Measurements from ENCODE around the gene PREX1.
A peak's percentile ranks its signal among the peaks of the same experiment; 100 is the strongest.

PREX1 gene

DNA sequence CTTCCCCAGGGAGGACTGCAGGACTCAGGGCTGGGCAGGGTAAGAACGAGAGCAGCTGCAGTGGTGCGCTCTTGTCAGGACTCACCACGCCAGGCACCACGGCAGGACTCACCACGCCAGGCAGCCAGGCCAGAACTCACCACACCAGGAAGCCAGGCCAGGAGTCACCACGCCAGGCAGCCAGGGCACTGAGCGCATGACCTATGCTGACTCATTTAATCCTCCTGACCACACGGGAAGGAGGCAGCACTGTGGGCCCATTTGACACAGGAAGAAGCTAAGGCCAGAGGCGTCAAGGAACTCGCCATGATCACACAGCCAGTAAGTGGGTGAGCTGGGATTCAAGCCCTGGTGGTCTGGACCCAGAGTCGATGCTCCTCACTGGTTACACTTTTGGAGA lies 189.3 kb downstream of the PREX1 start:
- no peak for DNase-seq (ENCODE audit: low read depth in 2 of 2)

DNA sequence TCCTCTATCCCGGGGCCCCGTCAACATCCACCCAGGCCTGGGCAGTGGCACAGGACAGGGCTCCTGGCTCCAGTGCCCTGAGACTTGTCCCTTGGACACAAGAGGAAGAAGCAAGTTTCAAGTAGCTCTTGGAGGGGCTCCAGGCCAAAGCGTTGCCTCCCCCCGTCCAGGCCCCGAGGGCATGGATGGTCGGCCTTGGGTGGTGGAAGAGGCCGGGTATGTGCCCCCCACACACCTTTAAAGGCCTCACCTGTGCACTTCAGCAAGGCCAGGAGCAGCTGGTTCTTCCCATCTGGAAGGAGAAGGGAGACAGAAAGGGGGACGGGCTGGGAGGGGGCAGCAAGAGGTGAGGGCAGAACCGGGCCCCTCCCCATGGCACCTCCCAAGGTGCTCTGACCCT lies 190.3 kb downstream of the PREX1 start:
- DNase-seq (ENCODE audit: low read depth in 2 of 2): no peak

DNA sequence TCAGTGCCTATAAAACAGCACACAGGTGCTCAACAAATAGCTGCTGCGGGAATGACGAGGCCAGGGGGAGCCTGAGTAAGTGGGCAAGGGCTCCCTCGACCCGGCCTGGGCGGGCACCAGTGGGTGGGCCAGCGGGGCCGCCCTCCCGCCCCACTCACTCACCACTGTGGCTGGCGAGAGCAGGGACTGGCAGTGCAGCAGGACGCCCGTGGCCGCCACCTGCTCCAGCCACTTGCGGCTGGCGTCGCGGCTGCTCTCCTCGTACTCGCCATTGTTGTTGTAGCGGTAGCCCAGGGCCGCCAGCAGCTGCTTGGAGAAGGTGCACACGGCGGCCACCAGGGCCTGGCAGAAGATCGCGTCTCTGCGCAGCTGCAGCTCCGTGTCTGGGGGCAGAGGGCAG lies 191.5 kb downstream of the PREX1 start:
- no peak for DNase-seq (ENCODE audit: low read depth in 2 of 2)

DNA sequence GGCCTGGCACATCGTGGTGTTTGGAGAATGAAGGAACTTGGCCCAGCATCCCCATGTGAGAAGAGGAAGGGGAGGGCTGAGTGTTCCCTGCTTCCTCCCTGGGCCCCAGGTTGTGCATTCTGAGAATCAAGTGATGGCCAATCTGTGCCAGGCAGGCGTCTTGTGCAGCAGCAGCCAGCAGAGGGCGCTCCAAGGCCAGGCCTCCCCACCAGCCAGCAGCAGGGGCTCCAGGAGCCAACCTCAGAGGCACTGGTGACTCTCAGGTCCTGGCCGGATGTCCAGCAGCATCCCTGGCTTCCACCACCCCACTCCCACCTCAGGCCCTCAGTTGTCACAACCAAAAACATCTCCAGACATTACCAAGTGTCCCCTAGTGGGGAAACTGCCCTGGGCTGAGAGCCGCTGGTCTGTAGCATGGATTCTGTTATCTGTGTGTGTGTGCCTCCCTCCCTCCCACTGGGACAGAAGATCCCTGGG lies 192.0 kb downstream of the PREX1 start:
- peak; percentile 12 to 29 for DNase-seq (ENCODE audit: low read depth in 2 of 2)

DNA sequence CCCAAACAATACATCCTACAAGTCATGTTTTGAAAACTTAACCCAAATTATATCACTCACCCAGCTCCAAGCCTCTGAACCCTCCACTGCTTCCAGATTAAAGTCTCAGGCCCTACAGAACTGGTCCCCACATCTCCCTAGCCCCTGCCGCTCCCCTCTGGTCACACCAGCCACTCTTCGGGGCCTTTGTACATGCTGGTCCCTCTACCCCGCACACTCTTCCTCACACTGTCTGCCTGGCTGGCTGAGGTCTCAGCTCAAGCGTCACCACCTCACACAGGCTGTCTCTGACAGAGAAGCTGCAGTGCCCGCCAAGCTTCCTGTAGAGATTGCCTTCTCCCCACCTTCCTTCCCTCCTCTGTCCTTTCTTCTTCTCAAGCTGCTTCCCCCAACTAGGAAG lies 192.4 kb downstream of the PREX1 start:
- DNase-seq (ENCODE audit: low read depth in 2 of 2): no peak

DNA sequence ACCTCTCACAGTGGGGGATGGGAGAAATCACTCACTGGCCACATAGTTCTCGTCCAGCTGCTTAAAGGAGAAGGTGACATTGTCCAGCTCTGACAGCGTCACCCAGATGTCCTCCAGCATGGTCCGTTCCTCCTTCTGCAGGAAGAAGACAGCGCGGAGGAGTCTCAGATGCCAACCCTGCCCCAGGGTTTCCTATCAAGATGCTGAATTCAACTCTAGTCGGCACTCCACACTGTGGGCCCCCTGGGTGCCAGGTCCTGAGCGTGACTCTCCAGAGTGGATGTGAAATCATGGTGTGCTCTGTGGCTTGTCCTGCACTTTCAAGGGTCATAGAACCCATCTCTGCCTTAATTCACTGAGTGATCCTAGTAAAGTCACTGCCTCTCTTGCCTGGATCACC lies 193.2 kb downstream of the PREX1 start:
- DNase-seq (ENCODE audit: low read depth in 2 of 2): no peak

DNA sequence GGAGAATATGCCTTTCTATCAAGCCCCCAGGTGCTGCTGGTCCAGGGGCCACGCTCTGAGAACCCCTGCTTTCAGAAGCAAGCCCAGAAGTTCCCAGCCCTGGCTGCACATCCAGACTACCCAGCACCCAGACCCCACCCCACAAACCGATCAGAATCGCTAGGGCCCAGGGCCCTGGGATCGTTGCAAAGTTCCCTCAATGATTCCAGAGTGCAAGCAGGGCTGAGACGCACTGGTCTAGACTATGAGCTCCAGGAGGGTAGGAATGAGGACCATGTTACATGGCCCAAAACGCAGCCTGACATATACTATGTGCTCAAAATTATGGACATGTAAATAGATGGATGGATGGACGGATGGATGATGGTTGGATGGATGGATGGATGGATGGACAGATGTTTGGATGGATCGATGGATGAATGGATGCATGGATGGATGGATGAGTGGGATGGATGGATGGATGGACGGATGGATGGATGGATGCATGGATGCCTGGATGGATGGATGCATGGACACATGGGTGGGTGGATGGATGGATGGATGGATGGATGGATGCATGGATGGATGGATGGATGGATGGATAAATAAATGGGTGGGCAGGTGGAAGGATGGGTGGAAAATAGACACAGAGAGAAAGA lies 194.1 kb downstream of the PREX1 start:
- no peak for DNase-seq (ENCODE audit: low read depth in 2 of 2)

DNA sequence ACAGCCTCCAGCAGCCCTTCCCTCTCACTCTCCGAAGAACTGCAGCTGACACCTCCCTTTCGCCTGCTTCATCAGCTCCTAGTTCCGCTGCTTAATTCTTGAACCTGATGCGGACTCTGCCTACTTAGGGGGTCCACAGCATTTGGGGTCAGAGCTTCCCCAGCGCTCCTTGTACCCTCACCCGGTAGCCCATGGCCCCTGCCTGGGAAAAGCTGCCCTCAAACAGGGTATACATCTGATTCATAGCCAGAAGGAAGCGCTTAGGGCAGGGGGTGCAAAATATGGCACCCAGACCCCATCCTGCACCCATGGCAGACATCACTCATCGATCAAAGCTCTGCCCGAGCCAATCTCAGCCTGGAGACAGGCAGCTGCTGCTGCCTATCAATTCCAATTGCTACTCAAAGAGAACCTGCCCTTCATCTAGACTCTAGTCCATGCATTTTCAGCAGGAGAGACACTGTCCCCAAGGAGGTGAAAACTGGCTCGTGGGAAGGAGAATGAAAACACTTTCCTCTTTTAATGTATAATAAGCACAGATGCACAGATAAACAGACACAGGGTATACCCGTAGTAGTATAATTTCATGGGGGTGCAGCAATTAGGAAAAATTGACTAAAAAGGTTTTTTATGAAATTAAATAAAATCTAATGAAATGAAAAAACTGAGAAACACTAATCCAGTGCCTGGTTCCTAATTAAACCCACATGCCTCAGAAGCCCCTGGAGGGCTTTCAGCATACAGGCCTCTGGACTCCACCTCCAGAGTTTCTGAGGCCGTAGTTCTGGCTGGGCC lies 194.8 kb downstream of the PREX1 start:
- no peak for DNase-seq (ENCODE audit: low read depth in 2 of 2)

DNA sequence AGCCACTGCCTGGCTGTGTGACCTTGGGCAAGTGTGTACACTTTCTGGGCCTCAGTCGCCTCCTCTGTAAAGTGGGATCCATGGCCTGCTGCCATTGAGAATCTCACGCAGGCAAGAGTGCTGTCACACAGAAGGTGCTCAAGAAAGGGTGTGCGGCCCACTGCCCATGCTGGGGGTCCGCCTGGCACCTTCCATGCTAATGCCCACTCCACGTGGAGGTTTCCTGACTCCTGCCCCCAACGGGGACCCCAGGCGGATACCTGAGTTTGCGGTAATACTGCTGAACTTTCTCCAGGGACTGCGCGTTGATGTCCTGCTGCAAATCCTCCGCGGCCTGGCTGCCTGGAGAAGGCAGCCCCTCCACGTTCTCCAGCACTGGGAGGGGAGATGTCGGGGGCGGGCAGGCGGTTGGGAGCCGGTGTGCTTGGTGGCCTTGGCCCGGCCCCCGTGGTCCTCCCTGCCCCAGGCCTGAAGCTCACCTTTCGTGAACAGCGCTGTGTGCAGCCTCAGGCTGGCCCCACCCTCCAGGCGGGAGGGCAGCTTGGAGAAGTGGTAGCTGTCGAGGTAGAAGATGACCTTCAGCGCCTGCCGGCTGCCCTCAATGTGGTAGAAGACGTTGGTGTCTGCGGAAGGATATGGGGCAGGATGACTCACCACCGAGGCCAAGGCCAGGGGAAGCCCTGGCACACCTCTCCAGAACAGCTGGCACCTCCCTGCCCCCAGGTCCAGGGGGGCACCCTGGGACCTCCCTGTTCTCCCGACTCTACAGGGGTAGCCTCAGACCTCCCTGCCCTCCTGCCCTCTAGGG lies 195.6 kb downstream of the PREX1 start:
- DNase-seq (ENCODE audit: low read depth in 2 of 2): no peak

DNA sequence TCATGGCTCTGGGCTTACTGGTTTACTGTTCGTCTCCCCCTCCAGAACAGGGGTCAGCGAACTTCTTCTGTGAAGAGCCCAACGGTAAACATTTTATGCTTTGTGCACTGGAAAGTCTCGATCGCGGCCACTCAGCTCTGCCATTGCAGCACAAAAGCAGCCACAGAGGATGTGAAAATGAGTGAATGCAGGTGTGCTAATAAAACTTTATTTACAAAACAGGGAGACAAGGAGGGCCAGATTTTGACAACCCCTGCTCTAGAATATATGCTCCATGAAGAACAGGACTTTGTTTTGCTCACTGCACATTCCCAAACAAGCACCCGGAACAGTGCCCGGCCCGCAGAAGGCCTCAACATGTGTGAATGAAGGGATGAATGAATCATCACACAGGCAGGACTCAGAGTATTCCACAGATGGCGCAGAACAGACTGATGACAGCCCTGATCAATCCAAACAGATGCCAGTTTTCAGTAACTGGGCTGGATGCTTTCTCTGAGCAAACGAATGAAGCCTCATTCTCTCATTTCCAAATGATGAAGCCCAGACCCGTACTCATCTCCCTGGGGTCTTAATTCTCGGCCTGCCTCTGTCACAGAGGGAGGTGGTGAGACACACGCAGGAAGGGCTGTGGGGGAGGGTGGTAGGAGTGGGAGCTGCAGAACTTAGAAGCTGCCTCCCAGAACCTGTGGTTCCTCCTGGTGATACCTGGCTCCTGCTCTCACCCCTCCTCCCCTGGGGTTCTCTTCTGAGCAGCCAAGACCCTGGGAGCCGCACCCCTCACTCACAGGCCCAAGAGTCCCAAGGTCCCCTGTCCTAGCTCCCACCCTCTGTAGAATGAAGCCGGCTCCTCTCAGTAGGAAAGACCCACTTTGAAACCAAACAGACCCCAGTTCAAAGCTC lies 196.4 kb downstream of the PREX1 start:
- DNase-seq (ENCODE audit: low read depth in 2 of 2): no peak

DNA sequence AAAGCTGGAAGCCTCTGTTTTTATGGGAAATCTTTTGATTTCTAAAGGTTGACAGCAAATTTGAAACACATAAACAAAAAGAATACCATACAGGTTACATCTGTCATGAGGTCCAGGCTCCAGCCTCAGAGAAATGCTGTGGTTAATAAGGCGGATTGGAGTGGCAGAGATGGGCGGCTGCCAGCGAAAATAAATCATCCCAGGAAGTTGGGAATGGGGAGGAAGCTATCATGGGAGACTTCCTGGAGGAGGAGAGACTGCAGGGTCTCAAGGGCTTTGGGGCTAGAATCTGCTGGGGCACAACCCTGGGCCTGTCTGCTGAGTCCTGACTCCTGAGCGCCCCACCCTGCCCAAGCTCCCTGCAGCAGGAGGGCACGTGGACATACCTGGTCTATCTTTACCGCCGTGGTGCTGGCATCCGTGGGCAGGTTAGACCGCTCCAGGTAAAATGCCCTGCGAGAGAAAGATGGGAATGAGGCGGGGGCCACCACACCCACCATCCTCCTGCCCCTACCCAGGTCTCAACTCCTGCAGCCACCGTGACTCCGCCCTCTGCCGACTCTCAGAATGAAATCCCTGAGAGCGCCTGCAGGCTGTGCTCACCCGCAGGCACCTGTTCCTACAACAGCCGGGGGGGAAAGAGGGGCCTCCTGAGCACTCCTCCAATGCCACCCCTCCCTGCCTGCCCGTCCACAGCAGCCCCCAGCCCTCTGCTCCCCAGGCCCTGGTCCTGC lies 197.3 kb downstream of the PREX1 start:
- no peak for DNase-seq (ENCODE audit: low read depth in 2 of 2)

DNA sequence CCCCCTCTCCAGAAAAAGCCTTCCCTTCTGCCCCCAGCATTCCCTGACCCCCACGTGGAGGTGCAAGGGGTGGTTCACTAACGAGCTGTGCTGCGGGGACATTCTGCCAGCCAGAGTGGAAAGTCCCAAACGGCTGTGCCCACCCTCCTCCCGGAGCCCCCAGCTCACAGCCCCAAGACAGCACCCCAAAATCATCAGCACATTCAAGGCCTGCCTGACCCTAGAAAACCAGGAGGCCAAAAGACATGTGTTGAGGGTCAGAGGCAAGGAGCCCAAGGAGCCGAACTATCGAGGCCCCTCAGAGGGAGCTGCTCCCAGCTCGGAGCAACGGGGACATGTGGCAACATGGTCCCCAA lies 197.9 kb downstream of the PREX1 start:
- no peak for DNase-seq (ENCODE audit: low read depth in 2 of 2)

DNA sequence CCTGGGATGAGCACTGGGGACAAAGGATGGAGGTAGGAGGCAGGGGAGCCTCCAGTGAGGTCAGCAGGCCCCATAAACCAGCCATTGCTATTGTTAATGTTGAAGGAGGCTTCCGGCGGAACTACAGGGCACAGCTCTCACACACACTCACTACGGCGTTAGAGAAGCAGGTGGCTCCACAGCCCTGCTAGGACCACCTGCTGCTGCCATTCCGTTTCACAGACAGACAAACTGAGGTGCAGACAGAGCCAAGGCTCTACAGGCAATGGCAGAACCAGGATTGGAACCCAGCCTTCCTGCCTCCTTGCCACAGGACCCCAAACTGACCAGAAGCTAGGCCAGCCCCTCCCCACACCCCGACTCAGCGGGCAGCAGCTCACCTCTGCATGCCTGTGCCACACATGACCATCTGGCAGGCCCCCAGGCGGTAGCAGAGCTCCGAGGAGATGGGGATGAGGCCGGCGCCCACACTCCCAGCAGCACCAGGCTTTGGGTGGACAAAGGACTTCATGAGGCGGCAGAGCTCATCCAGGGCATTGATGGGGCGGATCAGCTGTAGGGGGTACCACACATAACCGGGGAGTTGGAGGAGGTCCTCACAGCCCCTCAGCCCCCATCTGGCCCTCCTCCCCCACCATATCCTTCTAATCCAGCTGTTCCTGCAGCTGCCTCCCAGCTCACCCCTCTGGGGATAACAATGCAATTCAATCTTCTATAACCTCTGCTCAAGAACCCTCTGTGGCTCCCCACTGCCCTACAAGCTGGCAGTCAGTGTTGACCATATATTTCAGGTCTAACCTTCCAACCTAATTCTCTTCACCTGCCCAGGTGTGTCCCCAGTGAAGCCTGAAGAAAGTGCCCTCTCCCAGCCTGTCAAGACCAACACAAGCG lies 198.5 kb downstream of the PREX1 start:
- no peak for DNase-seq (ENCODE audit: low read depth in 2 of 2)

DNA sequence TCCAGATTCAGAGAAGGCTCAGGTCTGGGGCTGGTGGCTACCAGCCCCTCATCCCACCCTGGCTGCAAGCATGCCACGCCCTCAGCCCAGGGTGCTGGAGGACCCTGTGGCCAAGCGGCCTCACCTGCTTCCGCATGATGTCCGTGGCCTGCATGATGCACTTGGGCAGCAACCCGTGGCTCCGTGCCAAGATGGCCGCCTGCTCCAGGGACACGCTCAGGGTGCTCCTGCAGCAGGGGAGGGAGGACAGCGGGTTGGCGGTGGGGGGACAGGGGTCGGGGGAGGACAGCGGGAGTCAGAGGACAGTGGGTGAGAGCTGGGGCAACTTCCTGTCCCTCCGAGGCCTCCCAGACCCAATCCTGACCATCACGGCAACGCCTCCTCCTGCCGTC lies 200.1 kb downstream of the PREX1 start:
- no peak for DNase-seq (ENCODE audit: low read depth in 2 of 2)

DNA sequence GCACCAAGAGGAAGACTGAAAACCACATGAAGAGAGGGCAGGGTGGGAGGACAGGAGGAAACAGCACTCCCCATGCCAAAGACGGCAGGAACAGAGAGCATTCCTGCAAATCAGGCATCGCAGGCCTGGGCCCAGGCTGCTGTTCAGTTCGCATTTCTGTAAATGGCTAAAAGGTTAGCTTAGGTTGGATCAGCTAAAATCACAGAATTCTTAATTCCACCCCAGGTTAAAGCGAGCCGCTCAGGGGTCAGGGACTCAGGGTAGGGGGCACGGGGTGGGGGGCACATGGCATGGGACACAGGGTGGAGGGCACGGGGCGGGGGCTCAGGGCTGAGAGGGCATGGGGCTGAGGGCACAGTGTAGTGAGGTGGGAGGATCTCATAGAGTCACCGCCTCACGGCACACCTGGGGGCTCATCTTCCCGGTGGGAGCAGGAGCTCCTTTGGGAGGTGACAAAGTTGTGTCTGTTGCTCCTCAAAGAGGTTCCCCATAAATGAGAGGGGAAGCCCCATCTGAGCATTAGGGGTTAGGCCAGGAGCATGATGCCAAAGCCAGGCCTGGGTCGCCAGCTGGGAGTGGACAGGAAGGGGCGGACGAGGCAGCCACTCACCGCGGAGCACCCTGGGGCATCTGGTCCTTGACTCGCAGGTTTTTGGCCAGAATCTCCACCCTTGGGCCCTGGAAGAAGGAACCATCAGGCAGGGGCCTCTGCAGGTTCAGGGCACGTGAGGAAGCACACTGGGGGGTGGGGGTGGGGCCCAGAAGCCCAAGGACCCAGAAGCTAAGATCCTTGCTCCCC lies 200.7 kb downstream of the PREX1 start:
- no peak for DNase-seq (ENCODE audit: low read depth in 2 of 2)

DNA sequence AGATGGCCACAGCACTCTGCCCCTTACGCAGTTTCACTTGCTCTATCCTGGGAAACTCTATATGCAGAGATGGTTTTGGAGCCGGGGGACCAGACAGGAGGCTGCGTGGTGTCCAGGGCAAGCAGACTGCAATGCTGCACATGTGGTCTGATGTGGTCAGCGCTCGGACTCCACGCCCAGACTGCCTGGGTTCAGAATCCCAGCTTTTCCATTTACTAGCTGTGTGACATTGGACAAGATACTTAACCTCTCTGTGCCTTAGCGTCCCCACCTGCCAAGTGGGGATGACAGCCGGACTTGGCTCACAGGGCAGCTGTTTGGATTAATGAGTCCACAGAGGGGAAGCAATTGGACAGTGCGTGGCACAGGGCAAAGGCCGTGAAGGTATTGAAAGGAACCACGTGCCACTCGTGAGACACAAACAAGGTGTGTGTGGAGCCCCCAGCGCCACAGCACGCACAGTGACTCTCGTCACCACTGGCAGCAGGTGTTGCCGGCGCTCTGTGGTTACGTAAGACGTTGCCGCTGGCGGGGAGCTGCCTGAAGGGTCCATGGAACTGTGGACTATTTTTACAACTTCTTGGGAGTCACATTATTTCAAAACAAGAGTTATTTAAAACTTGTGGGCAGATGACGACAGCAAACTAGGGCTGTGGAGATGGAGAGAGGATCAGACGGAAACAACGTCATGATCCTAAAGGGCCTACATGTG lies 201.4 kb downstream of the PREX1 start:
- DNase-seq (ENCODE audit: low read depth in 2 of 2): no peak

DNA sequence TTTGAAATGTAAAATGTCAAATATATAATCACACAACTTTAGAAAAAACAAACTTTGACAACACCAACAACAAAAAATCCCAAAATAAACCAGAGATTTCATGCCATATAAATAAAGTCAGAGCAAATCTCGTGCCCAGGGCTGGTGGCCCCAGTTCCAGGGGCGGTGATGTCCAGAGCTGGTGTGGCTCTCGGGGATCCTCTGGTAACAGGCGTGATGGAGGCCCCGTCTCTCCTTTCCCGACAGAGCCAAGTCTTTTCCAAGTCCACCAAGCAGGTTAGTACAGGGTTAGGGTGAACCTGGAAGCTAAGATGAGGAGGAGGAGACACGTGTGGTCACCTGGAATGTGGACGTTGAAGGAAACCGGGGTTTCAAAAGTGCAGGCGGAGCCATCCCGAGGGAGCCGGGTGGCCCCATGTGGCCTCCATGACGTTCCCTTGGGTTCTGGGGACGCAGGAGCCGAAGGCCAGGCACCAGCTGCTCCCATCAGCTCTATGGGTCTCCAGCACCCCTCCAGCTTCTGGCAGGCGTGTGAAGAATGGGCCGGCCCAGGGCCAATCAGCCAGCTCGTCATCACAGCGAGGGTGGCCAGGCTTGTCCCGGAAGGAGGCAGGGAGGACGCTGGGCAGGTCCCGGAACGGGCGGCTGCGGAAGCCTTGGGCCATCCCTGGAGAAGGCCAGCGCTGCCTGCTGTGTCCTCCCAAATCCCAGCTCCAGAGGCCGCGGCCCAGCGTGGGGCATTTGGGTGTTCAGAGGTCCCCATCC lies 202.5 kb downstream of the PREX1 start:
- DNase-seq (ENCODE audit: low read depth in 2 of 2): no peak

All from stimulated activated CD8-positive, alpha-beta memory T cell treated with anti-CD3 and anti-CD28 coated beads, Interleukin-7, amount 100 ng/mL, for 4 hours (primary cell).